H1 (cell line): ENCODE measurements around the gene POLR3GL. TPM values are rescaled to one million over a fixed set of nuclear protein-coding genes. Genes with fewer than 3 reads are reported as not detected.

Experiments
- CBX5 ChIP-seq: fragments of 300-800, 300-1000 bp; sonication (generic); IDR thresholded peaks from 2 replicates; pipeline ENCODE4 v1.7.1; 2016; ENCODE audit warnings: antibody characterized with exemption, low read length, low read depth
- CHD7 ChIP-seq: fragments of 300-600 bp; sonication (generic); IDR thresholded peaks from 2 replicates; pipeline ENCODE4 v1.7.1; 2012; ENCODE audit warnings: low read length, moderate library complexity, mild to moderate bottlenecking, inconsistent platforms; ENCODE audit not compliant: insufficient replicate concordance
- GTF2F1 ChIP-seq: IDR thresholded peaks from 2 replicates; pipeline ENCODE4 v1.6.1; 2012; ENCODE audit warnings: low read depth, low read length, improper control_type of control experiment, borderline replicate concordance
- PHF8 ChIP-seq: fragments of 200-600 bp; sonication (generic); conservative IDR thresholded peaks from 2 replicates; pipeline ENCODE4 v1.7.1; 2012; ENCODE audit warnings: low read depth, mild to moderate bottlenecking, inconsistent platforms, low read length, moderate library complexity
- POU5F1 ChIP-seq: IDR thresholded peaks from 2 replicates; pipeline ENCODE4 v1.6.1; 2011; ENCODE audit warnings: low read depth, mild to moderate bottlenecking, low read length, moderate library complexity
- RAD21 ChIP-seq, 2 experiments: IDR thresholded peaks in 1 of 2; conservative IDR thresholded peaks in 1 of 2; 2 replicates each; pipeline ENCODE4 v1.6.1; 2011; ENCODE audit warnings: low read depth in 2 of 2, low read length in 2 of 2, improper control_type of control experiment in 1 of 2, inconsistent platforms in 1 of 2, mild to moderate bottlenecking in 1 of 2, moderate library complexity in 1 of 2
- SAP30 ChIP-seq: fragments of 300-600 bp; sonication (generic); IDR thresholded peaks from 2 replicates; pipeline ENCODE4 v1.7.1; 2012; ENCODE audit warnings: low read length, moderate library complexity, mild to moderate bottlenecking, inconsistent platforms; ENCODE audit not compliant: insufficient read depth, insufficient replicate concordance
- TAF1 ChIP-seq: IDR thresholded peaks from 2 replicates; pipeline ENCODE4 v1.6.1; 2011; ENCODE audit warnings: mild to moderate bottlenecking, low read depth, low read length
- TBP ChIP-seq: IDR thresholded peaks from 2 replicates; pipeline ENCODE4 v1.6.1; 2011; ENCODE audit warnings: low read depth, low read length, improper control_type of control experiment
- polyA plus RNA-seq, 7 experiments: library from polyadenylated mRNA; depleted of rRNA in 3 of 7; stranded (reverse) in 5 of 7; unstranded in 2 of 7; fragments of >200 nt in 5 of 7; fragments of 200-250 nt in 2 of 7; gene quantifications; 1 replicate in 5 of 7; 2 replicates in 1 of 7; 4 replicates in 1 of 7; pipeline versions ENCODE4 v1.2.1 to v1.2.3, GENCODE V29; 2011 to 2013; ENCODE audit warnings: missing spikeins in 2 of 7, mixed read lengths in 2 of 7
- total RNA-seq: library from RNA; stranded (reverse); fragmentation: NEBNext Ultra II Directional; extraction: Animal tissue kit (Norgen Biotek cat#: 25700); gene quantifications from 2 replicates; pipeline ENCODE4 v1.2.1, GENCODE V29; 2021

Gene POLR3GL
- total and polyA plus RNA-seq, 2 of the 8 experiments (the other 6 are each of a cell fraction or from before 2014, with no cell fraction given), result 3.1 to 3.9 TPM

- no peak for TF ChIP-seq CHD7
- no peak for TF ChIP-seq SAP30
- TF ChIP-seq CBX5, result no peak
- TF ChIP-seq GTF2F1, result no peak
- no peak for TF ChIP-seq TBP
- TF ChIP-seq PHF8, result no peak
- TF ChIP-seq POU5F1, result no peak
- no peak for TF ChIP-seq TAF1
- no peak for TF ChIP-seq RAD21 (IDR thresholded peaks at IDR 0.05 in 1 of 2, conservative IDR thresholded peaks at IDR 0.05 in 1 of 2; ENCODE audit: low read depth in 2 of 2, low read length in 2 of 2)
These were observed 25.9 kb downstream of the POLR3GL start (continued) for GRCh38 chr1:145990249-145990855.
